H1 (cell line): ENCODE measurements around the gene ACOT11. TPM values are rescaled to one million over a fixed set of nuclear protein-coding genes. Genes with fewer than 3 reads are reported as not detected.
"Not testable (repeated sequence)": the region's sequence is repeated elsewhere in the genome, so short reads cannot be mapped to it uniquely, and the experiment has no call there.

ENCODE experiments used
- CTCF ChIA-PET: fragments of 300-600 bp; sonication (Branson Sonifier 250); formaldehyde crosslinking; loops from one replicate; lab custom pipeline; 2021; ENCODE audit not compliant: partially characterized antibody; lab: Charles Lee
- POLR2A ChIA-PET: fragments of 300-600 bp; sonication (Branson Sonifier 250); formaldehyde crosslinking; loops from one replicate; lab custom pipeline; 2021; ENCODE audit warnings: inconsistent platforms; ENCODE audit not compliant: partially characterized antibody; lab: Charles Lee
- DNase-seq, 2 experiments: peaks; one replicate each; pipeline versions ENCODE4 v3.0.0 to v3.0.0-alpha.2; 2010 to 2022; ENCODE audit warnings: low spot score in 2 of 2, low read depth in 1 of 2, mixed read lengths in 1 of 2
- FAIRE-seq: peaks from 2 replicates; lab custom pipeline; 2011; peaks lifted over from hg19 to GRCh38; lab: Jason Lieb, UNC
- H2AFZ ChIP-seq: 2 replicates; pipeline ENCODE4 v1.8.1; 2012; ENCODE audit warnings: low read length, inconsistent platforms
- H2AK5ac ChIP-seq: 2 replicates; pipeline ENCODE4 v1.6.1; 2013; ENCODE audit warnings: low read depth, low read length
- H2BK120ac ChIP-seq: replicated peaks from 2 replicates; pipeline ENCODE3; 2013; ENCODE audit warnings: low read depth, low read length, inconsistent platforms
- H2BK12ac ChIP-seq: 2 replicates; pipeline ENCODE4 v1.6.1; 2013; ENCODE audit warnings: low read depth, low read length
- H2BK15ac ChIP-seq: 2 replicates; pipeline ENCODE4 v1.6.1; 2013; ENCODE audit warnings: low read length
- H2BK20ac ChIP-seq: 2 replicates; pipeline ENCODE4 v1.6.1; 2013; ENCODE audit warnings: low read length
- H2BK5ac ChIP-seq: 2 replicates; pipeline ENCODE4 v1.6.1; 2013; ENCODE audit warnings: low read depth, low read length
- H3K14ac ChIP-seq: 2 replicates; pipeline ENCODE4 v1.6.1; 2013; ENCODE audit warnings: inconsistent platforms; ENCODE audit not compliant: insufficient read length
- H3K18ac ChIP-seq: 2 replicates; pipeline ENCODE4 v1.6.1; 2013; ENCODE audit warnings: low read length; ENCODE audit errors: extremely low read depth
- H3K23ac ChIP-seq: 2 replicates; pipeline ENCODE4 v1.6.1; 2013; ENCODE audit warnings: inconsistent platforms; ENCODE audit not compliant: insufficient read length
- H3K23me2 ChIP-seq: 2 replicates; pipeline ENCODE4 v1.6.1; 2013; ENCODE audit warnings: low read depth, low read length
- H3K27ac ChIP-seq: 2 replicates; pipeline ENCODE4 v1.6.1; 2011; ENCODE audit warnings: low read depth, low read length, inconsistent platforms
- H3K27me3 ChIP-seq, 4 experiments: replicated peaks in 1 of 4; 1 replicate in 1 of 4; 2 replicates in 3 of 4; pipeline versions ENCODE4 v1.6.1 to v1.8.1; 2011 to 2013; ENCODE audit warnings: low read length in 3 of 4, mild to moderate bottlenecking in 3 of 4, inconsistent platforms in 2 of 4, mixed read lengths in 2 of 4, moderate library complexity in 1 of 4; ENCODE audit not compliant: control insufficient read depth in 3 of 4, insufficient read depth in 3 of 4; ENCODE audit errors: extremely low read depth in 1 of 4
- H3K36me3 ChIP-seq, 4 experiments: 2 replicates each; pipeline versions ENCODE4 v1.6.1 to v1.8.1; 2011 to 2013; ENCODE audit warnings: mild to moderate bottlenecking in 4 of 4, low read length in 3 of 4, moderate library complexity in 2 of 4, control low read depth in 1 of 4, inconsistent platforms in 1 of 4; ENCODE audit not compliant: insufficient read depth in 4 of 4, control insufficient read depth in 2 of 4
- H3K4ac ChIP-seq: replicated peaks from 2 replicates; pipeline ENCODE3; 2013; ENCODE audit warnings: low read length, low read depth, mixed read lengths, inconsistent platforms; ENCODE audit not compliant: insufficient read length
- H3K4me1 ChIP-seq, 4 experiments: replicated peaks in 1 of 4; 1 replicate in 1 of 4; 2 replicates in 3 of 4; pipeline versions ENCODE4 v1.6.1 to v1.8.1; 2011 to 2013; ENCODE audit warnings: low read length in 3 of 4, inconsistent platforms in 2 of 4, mixed read lengths in 1 of 4; ENCODE audit not compliant: insufficient read depth in 4 of 4, control insufficient read depth in 3 of 4
- H3K4me2 ChIP-seq, 2 experiments: 2 replicates each; pipeline versions ENCODE4 v1.6.1 to v1.8.1; 2011 to 2013; ENCODE audit warnings: low read depth in 2 of 2, low read length in 2 of 2, control low read depth in 1 of 2, inconsistent platforms in 1 of 2, mild to moderate bottlenecking in 1 of 2; ENCODE audit not compliant: insufficient read depth in 1 of 2
- H3K4me3 ChIP-seq, 4 experiments: fragments of 200-600, 300-600 bp in 1 of 4; sonication (generic), shearing (Covaris generic), sonication (Bioruptor Twin) in 1 of 4; 2 replicates each; pipeline versions ENCODE4 v1.5.1 to v1.8.1; 2011 to 2016; ENCODE audit warnings: low read length in 4 of 4, low read depth in 3 of 4, control low read depth in 2 of 4, inconsistent platforms in 2 of 4, mild to moderate bottlenecking in 2 of 4, mixed read lengths in 1 of 4, moderate library complexity in 1 of 4; ENCODE audit not compliant: insufficient read depth in 2 of 4; ENCODE audit errors: extremely low read depth in 1 of 4
- H3K56ac ChIP-seq: replicated peaks from 2 replicates; pipeline ENCODE3; 2013; ENCODE audit warnings: low read depth, mild to moderate bottlenecking, mixed read lengths, low read length, inconsistent platforms; ENCODE audit not compliant: insufficient read length
- H3K79me1 ChIP-seq: 2 replicates; pipeline ENCODE4 v1.6.1; 2013; ENCODE audit warnings: low read depth, low read length, control low read depth
- H3K79me2 ChIP-seq, 2 experiments: 2 replicates each; pipeline versions ENCODE4 v1.6.1 to v1.8.1; 2012 to 2013; ENCODE audit warnings: low read length in 2 of 2, mild to moderate bottlenecking in 2 of 2, inconsistent platforms in 1 of 2; ENCODE audit not compliant: insufficient read depth in 2 of 2, control insufficient read depth in 1 of 2
- H3K9ac ChIP-seq, 4 experiments: replicated peaks in 1 of 4; 1 replicate in 1 of 4; 2 replicates in 3 of 4; pipeline versions ENCODE4 v1.6.1 to v1.8.1; 2011 to 2013; ENCODE audit warnings: low read depth in 3 of 4, low read length in 3 of 4, control low read depth in 2 of 4, mild to moderate bottlenecking in 2 of 4, moderate library complexity in 2 of 4, inconsistent platforms in 1 of 4; ENCODE audit errors: extremely low read depth in 1 of 4
- H3K9me3 ChIP-seq, 2 experiments: 2 replicates each; pipeline versions ENCODE4 v1.6.1 to v1.8.1; 2012 to 2013; ENCODE audit warnings: mild to moderate bottlenecking in 2 of 2, moderate library complexity in 2 of 2, control low read depth in 1 of 2, inconsistent platforms in 1 of 2, low read depth in 1 of 2, low read length in 1 of 2, mixed read lengths in 1 of 2; ENCODE audit not compliant: insufficient read depth in 2 of 2
- H4K20me1 ChIP-seq, 2 experiments: replicated peaks in 1 of 2; 2 replicates each; pipeline versions ENCODE3 to v1.8.1; 2011 to 2013; ENCODE audit warnings: inconsistent platforms in 2 of 2, low read length in 2 of 2, mild to moderate bottlenecking in 1 of 2; ENCODE audit not compliant: insufficient read depth in 2 of 2, control insufficient read depth in 1 of 2
- H4K5ac ChIP-seq: 2 replicates; pipeline ENCODE4 v1.6.1; 2013; ENCODE audit warnings: low read length, low read depth, mixed read lengths, inconsistent platforms; ENCODE audit not compliant: insufficient read length
- H4K8ac ChIP-seq: 2 replicates; pipeline ENCODE4 v1.8.0; 2013; ENCODE audit warnings: mild to moderate bottlenecking, moderate library complexity, low read length, inconsistent platforms; ENCODE audit not compliant: insufficient read depth; ENCODE audit errors: extremely low read depth
- H4K91ac ChIP-seq: replicated peaks from 2 replicates; pipeline ENCODE3; 2013; ENCODE audit warnings: low read length, mixed read lengths, inconsistent platforms; ENCODE audit not compliant: insufficient read length
- SP1 ChIP-seq: IDR thresholded peaks from 2 replicates; pipeline ENCODE4 v1.6.1; 2011; ENCODE audit warnings: low read depth, low read length
- WGBS, 2 experiments: shearing (Covaris generic) in 1 of 2; methylation state at CpG; one replicate each; pipeline versions ENCODE4 v1.1.6 to v1.1.7; 2013 to 2015; ENCODE audit warnings: low lambda C conversion rate in 2 of 2, mixed read lengths in 2 of 2, inconsistent platforms in 1 of 2, low coverage in 1 of 2, missing lambda C conversion rate in 1 of 2; ENCODE audit not compliant: insufficient replicate concordance in 2 of 2, insufficient coverage in 1 of 2, insufficient read length in 1 of 2; ENCODE audit errors: extremely low coverage in 1 of 2, missing lambda C conversion rate in 1 of 2; 5-methylcytosine and 5-hydroxymethylcytosine counted together
- polyA plus RNA-seq, 7 experiments: library from polyadenylated mRNA; depleted of rRNA in 3 of 7; stranded (reverse) in 5 of 7; unstranded in 2 of 7; fragments of >200 nt in 5 of 7; fragments of 200-250 nt in 2 of 7; gene quantifications; 1 replicate in 5 of 7; 2 replicates in 1 of 7; 4 replicates in 1 of 7; pipeline versions ENCODE4 v1.2.1 to v1.2.3, GENCODE V29; 2011 to 2013; ENCODE audit warnings: missing spikeins in 2 of 7, mixed read lengths in 2 of 7
- total RNA-seq: library from RNA; stranded (reverse); fragmentation: NEBNext Ultra II Directional; extraction: Animal tissue kit (Norgen Biotek cat#: 25700); gene quantifications from 2 replicates; pipeline ENCODE4 v1.2.1, GENCODE V29; 2021
- TF ChIP-seq, protein P1 (sequence below): IDR thresholded peaks from 2 replicates; pipeline ENCODE4 v1.6.1; 2011; ENCODE audit warnings: low read length, improper control_type of control experiment
- TF ChIP-seq, protein P2 (sequence below): IDR thresholded peaks from 2 replicates; pipeline ENCODE4 v1.6.1; 2011; ENCODE audit warnings: low read depth, mild to moderate bottlenecking, low read length; ENCODE audit not compliant: insufficient read depth

Gene ACOT11
- total and polyA plus RNA-seq, 2 of the 8 experiments (the other 6 are each of a cell fraction or from before 2014, with no cell fraction given) = 3.8 to 4.5 TPM

DNA sequence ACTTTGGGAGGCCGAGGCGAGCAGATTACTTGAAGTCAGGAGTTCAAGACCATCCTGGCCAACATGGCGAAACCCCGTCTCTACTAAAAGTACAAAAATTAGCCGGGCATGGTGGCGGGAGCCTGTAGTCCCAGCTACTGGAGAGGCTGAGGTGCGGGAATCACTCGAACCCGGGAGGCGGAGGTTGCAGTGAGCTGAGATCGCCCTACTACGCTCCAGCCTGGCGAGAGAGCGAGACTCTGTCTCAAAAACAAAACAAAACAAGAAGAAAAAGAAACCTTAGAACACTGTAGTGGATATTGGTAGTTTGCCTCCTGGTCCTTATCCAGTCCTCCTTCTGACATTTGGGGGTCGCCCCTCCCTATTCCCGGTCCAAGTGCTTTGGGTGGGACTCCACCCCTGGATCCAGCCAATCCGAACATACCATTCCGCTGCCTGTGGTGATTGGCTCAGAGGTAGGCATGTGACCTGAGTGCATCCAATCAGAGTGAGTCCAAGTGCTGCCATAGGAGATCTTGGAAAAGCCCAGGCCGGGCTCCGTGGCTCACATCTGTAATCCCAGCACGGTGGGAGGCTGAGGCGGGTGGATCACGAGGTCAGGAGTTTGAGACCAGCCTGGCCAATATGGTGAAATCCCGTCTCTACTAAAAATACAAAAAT is 34.0 kb upstream of the ACOT11 start:
- FAIRE-seq, H4K20me1 ChIP-seq, H3K56ac ChIP-seq, H3K9ac ChIP-seq, POLR2A ChIA-PET, H2BK120ac ChIP-seq, H4K91ac ChIP-seq, H3K79me2 ChIP-seq, H2AFZ ChIP-seq, H3K27me3 ChIP-seq, H3K9me3 ChIP-seq, H3K23me2 ChIP-seq, H3K4ac ChIP-seq, H4K5ac ChIP-seq, H2BK15ac ChIP-seq: not testable (repeated sequence)
- TF ChIP-seq, protein P1, sequence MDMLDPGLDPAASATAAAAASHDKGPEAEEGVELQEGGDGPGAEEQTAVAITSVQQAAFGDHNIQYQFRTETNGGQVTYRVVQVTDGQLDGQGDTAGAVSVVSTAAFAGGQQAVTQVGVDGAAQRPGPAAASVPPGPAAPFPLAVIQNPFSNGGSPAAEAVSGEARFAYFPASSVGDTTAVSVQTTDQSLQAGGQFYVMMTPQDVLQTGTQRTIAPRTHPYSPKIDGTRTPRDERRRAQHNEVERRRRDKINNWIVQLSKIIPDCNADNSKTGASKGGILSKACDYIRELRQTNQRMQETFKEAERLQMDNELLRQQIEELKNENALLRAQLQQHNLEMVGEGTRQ = peak; percentile 79
- TF ChIP-seq, protein P2, sequence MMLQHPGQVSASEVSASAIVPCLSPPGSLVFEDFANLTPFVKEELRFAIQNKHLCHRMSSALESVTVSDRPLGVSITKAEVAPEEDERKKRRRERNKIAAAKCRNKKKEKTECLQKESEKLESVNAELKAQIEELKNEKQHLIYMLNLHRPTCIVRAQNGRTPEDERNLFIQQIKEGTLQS = peak; percentile 44; the same call in 1 of the 2 replicates
- 0 out of 2 replicates have a peak, but pooled peaks have one; percentile 36 for TF ChIP-seq SP1
- TF ChIP-seq, all 59 proteins: peak for 3; not testable (repeated sequence) for 56
- H3K14ac ChIP-seq, H2BK20ac ChIP-seq, DNase-seq, H2BK5ac ChIP-seq, H3K4me3 ChIP-seq, H3K4me1 ChIP-seq, H3K27ac ChIP-seq, H3K18ac ChIP-seq, H3K79me1 ChIP-seq, H3K23ac ChIP-seq, H4K8ac ChIP-seq, H2BK12ac ChIP-seq, H3K36me3 ChIP-seq, H3K4me2 ChIP-seq, H2AK5ac ChIP-seq: not testable (repeated sequence)
- CTCF ChIA-PET = interaction anchor here (1.6 to 2.2 kb wide), 4 partner anchors 8 to 138 kb away, joined by 3 to 11 read pairs (median 5); no protein-coding TSS in a partner anchor
- 90% methylated on average over 24 of the region's 24 CpGs; no CpG with 5 or more reads in 1 of the 2 experiments for WGBS, 2 experiments
